Measurements from ENCODE around the gene INHBE. TPM values are rescaled to one million over a fixed set of nuclear protein-coding genes. Genes with fewer than 3 reads are reported as not detected.
A peak's percentile ranks its signal among the peaks of the same experiment; 100 is the strongest.

INHBE gene
- total RNA-seq, 1 experiment from 2014 or later = 0.78 TPM

DNA sequence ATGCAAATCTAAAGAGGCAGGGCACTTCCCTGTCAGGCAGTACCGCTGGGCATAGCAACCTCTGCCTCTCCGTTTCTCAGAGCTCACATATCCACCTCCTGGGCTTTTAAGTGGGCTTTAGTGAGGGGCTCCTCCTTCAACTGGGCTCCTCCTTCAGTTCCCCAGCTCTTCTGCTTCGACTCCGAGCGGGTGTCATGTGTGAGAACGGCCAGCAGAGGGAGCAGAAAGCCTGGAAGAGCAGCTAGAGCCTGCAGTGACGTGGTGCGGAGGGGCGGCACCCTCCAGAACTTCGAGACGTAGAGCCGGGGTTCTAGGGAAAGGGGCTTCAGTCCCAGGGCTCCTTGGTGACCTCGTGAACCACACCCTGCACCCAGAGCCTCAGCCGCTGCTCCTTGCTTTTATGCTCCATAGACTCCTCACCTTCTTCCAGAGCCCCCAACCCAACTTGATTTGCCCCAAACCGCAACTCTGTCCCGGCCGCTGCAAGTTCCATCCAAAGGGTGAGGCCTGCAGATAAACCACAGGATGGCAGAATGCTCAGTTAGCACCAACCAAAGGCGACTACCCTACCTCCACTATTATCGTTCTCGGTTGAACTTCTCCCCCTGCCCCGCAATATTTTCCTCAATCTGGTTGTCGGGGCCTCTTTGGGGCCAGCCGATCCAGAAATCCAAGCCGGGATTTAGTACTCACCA, 4.1 kb downstream of the INHBE start:
- in situ Hi-C loops (cut with HindIII; ENCODE audit: low sequenced_read_pairs) = no loop called here
- peak; percentile 94 for DNase-seq (ENCODE audit: low spot score)

DNA sequence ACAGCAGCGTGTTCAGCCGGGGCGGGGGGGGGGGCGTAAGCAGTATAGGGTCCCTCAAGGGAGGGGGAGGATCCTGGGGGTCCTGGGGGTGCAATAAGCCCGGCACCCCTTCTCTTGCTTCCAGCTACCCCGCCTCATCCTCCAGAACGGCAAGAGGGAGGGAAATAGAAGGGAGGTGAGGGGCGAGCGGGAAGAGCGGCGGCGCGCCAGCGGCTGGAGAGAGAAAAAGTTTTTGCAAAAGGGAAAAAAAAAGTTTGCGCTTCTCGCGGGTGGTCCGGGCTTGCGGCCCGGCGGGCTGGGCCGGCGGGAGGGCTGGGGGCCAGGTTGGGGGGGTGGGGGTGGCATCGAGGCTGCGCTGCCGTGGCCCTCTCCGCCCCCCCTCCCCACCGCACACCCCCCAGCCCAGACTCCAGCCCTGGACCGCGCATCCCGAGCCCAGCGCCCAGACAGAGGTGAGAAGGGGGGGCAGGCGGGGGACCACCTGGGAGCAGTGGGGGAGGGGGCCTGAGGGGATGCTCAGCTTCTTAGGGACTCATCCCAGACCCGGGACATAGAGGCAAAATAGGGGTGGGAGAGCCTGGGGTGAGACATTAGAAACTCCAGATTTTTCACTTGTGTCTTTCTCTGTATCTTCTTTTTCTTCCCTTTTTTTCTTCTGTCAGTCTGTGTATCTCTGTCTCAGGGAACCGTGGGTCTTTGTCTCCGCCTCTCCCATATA, 4.8 kb downstream of the INHBE start, which contains the start of gene GLI1:
GLI1 (plus strand) TSS at position 36 of the 718 bp plus-strand sequence. CDS start 3,907 bp downstream, outside the sequence.
- DNase-seq (ENCODE audit: low spot score) = no peak
- in situ Hi-C loops (cut with HindIII; ENCODE audit: low sequenced_read_pairs) = no loop called here

DNA sequence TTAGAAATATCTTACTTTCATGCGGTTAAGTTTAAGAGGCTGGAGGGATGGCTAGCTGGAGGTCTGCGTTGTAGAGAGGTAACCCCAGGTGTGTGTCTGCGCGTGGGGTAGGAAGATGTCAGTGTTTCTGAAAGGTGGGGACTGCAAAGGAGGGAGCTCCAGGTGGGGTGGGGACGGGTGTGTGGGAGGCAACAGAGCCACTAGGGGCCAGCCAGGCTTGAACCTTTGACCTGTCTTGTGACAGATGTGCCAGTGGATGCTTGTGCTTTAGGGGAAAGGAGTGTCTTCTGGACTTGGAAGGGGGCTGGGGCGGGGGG, 5.3 kb downstream of the INHBE start:
- in situ Hi-C loops (cut with HindIII; ENCODE audit: low sequenced_read_pairs) = no loop called here
- no peak for DNase-seq (ENCODE audit: low spot score)

DNA sequence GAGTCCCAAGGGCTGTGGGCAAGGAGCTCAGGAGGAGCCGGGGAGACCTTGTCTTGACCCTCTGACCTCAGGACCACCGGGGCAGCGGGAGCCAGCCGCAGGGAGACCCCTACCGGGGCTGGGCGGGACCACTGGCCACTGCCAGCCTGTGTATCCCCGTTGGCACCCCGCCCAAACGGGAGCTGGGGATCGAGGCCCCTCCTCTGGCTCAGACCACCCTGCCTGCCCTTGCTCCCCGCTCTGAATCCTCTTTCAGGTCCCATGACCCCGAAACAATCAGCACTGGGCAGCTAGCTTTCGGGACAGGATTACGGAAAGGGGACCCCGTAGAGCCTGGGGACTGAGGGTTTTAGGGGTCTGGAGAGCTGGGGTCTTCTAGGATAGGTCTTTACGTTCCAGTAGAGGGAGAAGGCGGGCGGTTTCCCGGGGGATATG, 5.8 kb downstream of the INHBE start:
- DNase-seq (ENCODE audit: low spot score) = no peak
- in situ Hi-C loops (cut with HindIII; ENCODE audit: low sequenced_read_pairs) = no loop called here

DNA sequence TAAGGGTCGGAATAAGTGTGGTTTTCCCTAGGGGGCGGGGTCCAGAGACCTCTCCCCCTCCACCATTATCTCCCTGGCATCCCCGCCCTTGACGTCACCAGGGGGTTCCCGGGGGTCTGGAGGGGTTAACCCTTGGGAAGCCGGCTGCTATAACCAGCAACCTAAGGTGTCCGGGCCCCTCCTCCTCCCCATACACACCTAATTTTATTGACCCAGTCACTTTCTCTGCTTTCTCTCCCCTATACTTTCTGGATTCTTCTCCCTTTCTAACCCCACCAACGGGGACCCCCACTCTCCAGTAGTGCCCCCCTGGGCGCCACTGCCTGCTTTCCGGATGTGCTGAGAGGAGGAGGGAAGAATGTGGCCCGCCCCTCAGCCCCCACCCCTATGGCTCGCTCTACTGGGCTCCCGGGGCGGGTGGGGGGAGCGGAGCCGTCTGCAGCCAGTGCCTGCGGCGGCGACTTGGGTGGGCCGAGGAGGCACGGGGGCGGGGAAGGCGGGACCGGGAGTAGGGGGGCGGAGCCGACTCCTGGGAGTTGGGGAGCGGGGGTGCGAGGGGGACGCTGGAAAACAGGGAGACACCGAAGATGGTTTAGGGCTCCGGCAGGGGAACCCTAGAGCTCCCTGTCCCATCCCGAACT, 6.3 kb downstream of the INHBE start:
- DNase-seq (ENCODE audit: low spot score) = peak; percentile 65
- in situ Hi-C loops (cut with HindIII; ENCODE audit: low sequenced_read_pairs) = no loop called here

- no peak for DNase-seq (ENCODE audit: low spot score)
Observed at GRCh38 chr12:57461917-57462250, 6.8 kb downstream of the INHBE start.

GRCh38 chr12:57462251-57462911, 7.3 kb downstream of the INHBE start:
- in situ Hi-C loops (cut with HindIII; ENCODE audit: low sequenced_read_pairs) = no loop called here
- DNase-seq (ENCODE audit: low spot score) = peak; percentile 92

More at GRCh38 chr12:57461917-57462250, 6.8 kb downstream of the INHBE start:
- in situ Hi-C loops (cut with HindIII; ENCODE audit: low sequenced_read_pairs) = no loop called here

DNA sequence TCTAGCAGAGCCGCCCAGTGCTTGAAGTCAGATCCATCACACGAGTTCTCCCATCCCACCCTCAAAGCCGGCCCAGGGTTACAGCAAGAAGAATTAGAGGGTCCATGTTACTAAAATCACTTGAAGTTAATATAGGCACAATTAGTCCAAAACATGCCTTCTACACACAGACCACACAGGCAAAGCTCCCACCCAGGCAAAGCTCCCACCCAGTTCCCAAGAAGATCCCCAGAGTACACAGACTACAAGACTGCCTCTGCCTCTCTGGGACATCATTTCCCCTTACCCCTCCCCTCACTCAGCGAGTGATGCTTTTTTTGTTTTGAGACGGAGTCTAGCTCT, 7.8 kb downstream of the INHBE start:
- DNase-seq (ENCODE audit: low spot score) = no peak
- in situ Hi-C loops (cut with HindIII; ENCODE audit: low sequenced_read_pairs) = no loop called here

DNA sequence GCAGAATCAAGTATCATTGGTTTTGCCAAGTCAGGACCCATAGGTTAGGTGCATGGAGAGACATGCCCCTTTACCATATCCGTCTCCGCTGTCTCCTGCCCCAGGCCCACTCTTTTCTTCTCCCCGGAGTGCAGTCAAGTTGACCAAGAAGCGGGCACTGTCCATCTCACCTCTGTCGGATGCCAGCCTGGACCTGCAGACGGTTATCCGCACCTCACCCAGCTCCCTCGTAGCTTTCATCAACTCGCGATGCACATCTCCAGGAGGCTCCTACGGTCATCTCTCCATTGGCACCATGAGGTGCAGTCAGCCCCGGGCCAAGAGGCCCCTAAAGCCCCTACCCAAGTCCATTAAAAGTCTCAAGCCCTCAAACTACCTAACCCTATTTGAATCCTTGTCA, 9.5 kb downstream of the INHBE start:
- no peak for DNase-seq (ENCODE audit: low spot score)
- in situ Hi-C loops (cut with HindIII; ENCODE audit: low sequenced_read_pairs) = no loop called here

- in situ Hi-C loops (cut with HindIII; ENCODE audit: low sequenced_read_pairs) = no loop called here
- no peak for DNase-seq (ENCODE audit: low spot score)
Observed at GRCh38 chr12:57465030-57465746, 10.1 kb downstream of the INHBE start.

DNA sequence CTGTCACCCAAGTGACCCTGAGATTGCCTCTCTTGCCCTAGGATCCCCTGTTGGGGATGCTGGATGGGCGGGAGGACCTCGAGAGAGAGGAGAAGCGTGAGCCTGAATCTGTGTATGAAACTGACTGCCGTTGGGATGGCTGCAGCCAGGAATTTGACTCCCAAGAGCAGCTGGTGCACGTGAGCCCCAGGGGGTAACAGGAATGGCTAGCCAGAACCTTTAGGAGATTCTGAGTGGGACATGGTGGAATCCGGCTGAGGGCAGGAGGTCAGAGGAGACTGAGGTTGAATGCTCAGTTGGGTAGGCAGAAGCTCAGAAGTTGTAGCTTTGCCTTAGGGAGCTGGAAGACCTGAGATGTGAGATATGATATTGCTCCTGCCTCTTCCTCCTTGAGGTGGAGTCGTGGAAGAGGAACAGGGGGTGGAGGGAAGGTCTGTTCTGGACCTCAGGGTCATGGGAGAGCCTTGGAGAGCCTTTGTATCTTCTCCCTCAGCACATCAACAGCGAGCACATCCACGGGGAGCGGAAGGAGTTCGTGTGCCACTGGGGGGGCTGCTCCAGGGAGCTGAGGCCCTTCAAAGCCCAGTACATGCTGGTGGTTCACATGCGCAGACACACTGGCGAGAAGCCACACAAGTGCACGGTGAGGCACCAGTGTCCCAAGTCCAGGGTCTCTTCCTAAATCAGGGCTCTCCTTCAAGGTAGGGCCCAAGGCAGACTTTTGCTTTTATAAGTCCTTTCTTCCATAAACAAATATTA, 10.8 kb downstream of the INHBE start:
- no peak for DNase-seq (ENCODE audit: low spot score)
- in situ Hi-C loops (cut with HindIII; ENCODE audit: low sequenced_read_pairs) = no loop called here

- in situ Hi-C loops (cut with HindIII; ENCODE audit: low sequenced_read_pairs) = no loop called here
- DNase-seq (ENCODE audit: low spot score) = no peak
Observed at GRCh38 chr12:57467212-57467874, 12.2 kb downstream of the INHBE start.

- in situ Hi-C loops (cut with HindIII; ENCODE audit: low sequenced_read_pairs) = no loop called here
Observed at GRCh38 chr12:57467915-57468314, 12.8 kb downstream of the INHBE start.

DNA sequence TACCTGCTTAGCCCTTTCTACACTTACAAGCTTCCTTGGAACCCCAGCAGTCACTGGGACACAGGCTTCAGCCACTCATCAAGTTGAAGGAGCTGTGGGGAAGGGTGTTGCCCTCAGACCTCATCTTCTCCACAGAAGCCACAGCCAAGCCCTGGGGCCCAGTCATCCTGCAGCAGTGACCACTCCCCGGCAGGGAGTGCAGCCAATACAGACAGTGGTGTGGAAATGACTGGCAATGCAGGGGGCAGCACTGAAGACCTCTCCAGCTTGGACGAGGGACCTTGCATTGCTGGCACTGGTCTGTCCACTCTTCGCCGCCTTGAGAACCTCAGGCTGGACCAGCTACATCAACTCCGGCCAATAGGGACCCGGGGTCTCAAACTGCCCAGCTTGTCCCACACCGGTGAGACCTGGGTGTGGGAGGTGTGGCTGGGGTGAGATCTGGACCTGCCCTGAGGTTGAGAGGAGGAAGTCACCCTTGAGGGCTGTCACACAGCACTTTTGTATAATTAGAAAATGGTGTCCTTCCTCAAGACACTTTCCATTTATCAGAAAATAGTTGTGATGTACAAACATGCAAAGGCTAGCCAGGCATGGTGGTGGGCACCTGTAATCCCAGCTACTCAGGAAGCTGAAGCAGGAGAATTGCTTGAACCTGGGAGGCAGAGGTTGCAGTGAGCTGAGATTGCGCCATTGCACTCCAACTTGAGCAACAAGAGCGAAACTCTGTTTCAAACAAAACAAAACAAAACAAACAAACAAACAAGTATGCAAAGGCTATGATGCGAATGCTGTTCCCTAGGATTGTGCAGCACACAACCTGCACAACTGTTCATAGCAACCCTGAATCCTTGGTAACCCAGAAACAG, 14.4 kb downstream of the INHBE start:
- in situ Hi-C loops (cut with HindIII; ENCODE audit: low sequenced_read_pairs) = no loop called here

More at GRCh38 chr12:57467915-57468314, 12.8 kb downstream of the INHBE start:
- DNase-seq (ENCODE audit: low spot score) = no peak

GRCh38 chr12:57470286-57470969, 15.3 kb downstream of the INHBE start:
- no peak for DNase-seq (ENCODE audit: low spot score)
- in situ Hi-C loops (cut with HindIII; ENCODE audit: low sequenced_read_pairs) = no loop called here

More for the DNA sequence above, 14.4 kb downstream of the INHBE start:
- no peak for DNase-seq (ENCODE audit: low spot score)

GRCh38 chr12:57470970-57471656, 16.0 kb downstream of the INHBE start:
- DNase-seq (ENCODE audit: low spot score) = no peak
- in situ Hi-C loops (cut with HindIII; ENCODE audit: low sequenced_read_pairs) = no loop called here
